HCT116 (cell line): Measurements from ENCODE around the gene TYW3.

Source experiments
- EZH2 ChIP-seq: fragments of 200-600 bp; sonication (generic); IDR thresholded peaks from 2 replicates; pipeline ENCODE4 v1.6.1; 2017; ENCODE audit warnings: antibody characterized with exemption, mixed run types
- EZH2phosphoT487 ChIP-seq: fragments of 200-600 bp; IDR thresholded peaks from 2 replicates; pipeline ENCODE4 v1.6.1; 2018; ENCODE audit warnings: antibody characterized with exemption, borderline replicate concordance
- JUND ChIP-seq: IDR thresholded peaks from 2 replicates; pipeline ENCODE4 v1.6.1; 2012
- POLR2A ChIP-seq: IDR thresholded peaks from 2 replicates; pipeline ENCODE4 v1.7.0; 2011; ENCODE audit warnings: borderline replicate concordance; ENCODE audit not compliant: insufficient read depth, insufficient read length; ENCODE audit errors: extremely low read depth
- RAD21 ChIP-seq: IDR thresholded peaks from 2 replicates; pipeline ENCODE4 v1.6.1; 2012; ENCODE audit warnings: low read depth, mild to moderate bottlenecking
- SP1 ChIP-seq: IDR thresholded peaks from 2 replicates; pipeline ENCODE4 v1.6.1; 2012; ENCODE audit warnings: low read depth
- SRF ChIP-seq: IDR thresholded peaks from 2 replicates; pipeline ENCODE4 v1.6.1; 2012; ENCODE audit warnings: low read depth
- TF ChIP-seq, protein P1 (sequence below), 3 experiments: fragments of 200-600 bp in 1 of 3; sonication (generic) in 1 of 3; IDR thresholded peaks in 2 of 3; conservative IDR thresholded peaks in 1 of 3; 2 replicates each; pipeline ENCODE4 v1.5.1; 2012 to 2017; ENCODE audit warnings: low read depth in 2 of 3, low read length in 2 of 3, antibody characterized with exemption in 1 of 3, borderline replicate concordance in 1 of 3, control low read depth in 1 of 3, mild to moderate bottlenecking in 1 of 3, mixed read lengths in 1 of 3, mixed run types in 1 of 3, moderate library complexity in 1 of 3; ENCODE audit not compliant: insufficient read depth in 1 of 3
- TF ChIP-seq, protein P2 (sequence below): IDR thresholded peaks from 2 replicates; pipeline ENCODE4 v1.6.1; 2012; ENCODE audit warnings: low read depth

DNA sequence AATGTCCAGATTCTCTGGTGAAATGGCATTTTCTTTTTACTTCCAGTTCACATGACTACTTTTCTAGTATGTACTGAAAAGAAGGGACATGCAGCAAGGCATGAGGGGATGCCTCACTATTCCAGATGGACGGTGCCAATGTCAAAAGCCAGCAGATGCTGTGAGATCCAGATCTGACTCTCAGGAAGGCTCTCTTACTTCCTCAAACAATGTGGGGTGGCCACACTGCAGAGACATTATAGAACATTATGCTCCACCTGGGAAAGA, 17.8 kb upstream of the TYW3 start:
- TF ChIP-seq, protein P1, sequence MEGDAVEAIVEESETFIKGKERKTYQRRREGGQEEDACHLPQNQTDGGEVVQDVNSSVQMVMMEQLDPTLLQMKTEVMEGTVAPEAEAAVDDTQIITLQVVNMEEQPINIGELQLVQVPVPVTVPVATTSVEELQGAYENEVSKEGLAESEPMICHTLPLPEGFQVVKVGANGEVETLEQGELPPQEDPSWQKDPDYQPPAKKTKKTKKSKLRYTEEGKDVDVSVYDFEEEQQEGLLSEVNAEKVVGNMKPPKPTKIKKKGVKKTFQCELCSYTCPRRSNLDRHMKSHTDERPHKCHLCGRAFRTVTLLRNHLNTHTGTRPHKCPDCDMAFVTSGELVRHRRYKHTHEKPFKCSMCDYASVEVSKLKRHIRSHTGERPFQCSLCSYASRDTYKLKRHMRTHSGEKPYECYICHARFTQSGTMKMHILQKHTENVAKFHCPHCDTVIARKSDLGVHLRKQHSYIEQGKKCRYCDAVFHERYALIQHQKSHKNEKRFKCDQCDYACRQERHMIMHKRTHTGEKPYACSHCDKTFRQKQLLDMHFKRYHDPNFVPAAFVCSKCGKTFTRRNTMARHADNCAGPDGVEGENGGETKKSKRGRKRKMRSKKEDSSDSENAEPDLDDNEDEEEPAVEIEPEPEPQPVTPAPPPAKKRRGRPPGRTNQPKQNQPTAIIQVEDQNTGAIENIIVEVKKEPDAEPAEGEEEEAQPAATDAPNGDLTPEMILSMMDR (IDR thresholded peaks at IDR 0.05 in 2 of 3, conservative IDR thresholded peaks at IDR 0.05 in 1 of 3; ENCODE audit: borderline replicate concordance in 1 of 3, insufficient read depth in 1 of 3, low read depth in 2 of 3, low read length in 2 of 3) = no peak
- TF ChIP-seq EZH2 (no peak), SP1 (no peak), JUND (no peak), SRF (no peak), EZH2phosphoT487 (no peak), RAD21 (no peak), POLR2A (no peak)
- TF ChIP-seq, protein P2, sequence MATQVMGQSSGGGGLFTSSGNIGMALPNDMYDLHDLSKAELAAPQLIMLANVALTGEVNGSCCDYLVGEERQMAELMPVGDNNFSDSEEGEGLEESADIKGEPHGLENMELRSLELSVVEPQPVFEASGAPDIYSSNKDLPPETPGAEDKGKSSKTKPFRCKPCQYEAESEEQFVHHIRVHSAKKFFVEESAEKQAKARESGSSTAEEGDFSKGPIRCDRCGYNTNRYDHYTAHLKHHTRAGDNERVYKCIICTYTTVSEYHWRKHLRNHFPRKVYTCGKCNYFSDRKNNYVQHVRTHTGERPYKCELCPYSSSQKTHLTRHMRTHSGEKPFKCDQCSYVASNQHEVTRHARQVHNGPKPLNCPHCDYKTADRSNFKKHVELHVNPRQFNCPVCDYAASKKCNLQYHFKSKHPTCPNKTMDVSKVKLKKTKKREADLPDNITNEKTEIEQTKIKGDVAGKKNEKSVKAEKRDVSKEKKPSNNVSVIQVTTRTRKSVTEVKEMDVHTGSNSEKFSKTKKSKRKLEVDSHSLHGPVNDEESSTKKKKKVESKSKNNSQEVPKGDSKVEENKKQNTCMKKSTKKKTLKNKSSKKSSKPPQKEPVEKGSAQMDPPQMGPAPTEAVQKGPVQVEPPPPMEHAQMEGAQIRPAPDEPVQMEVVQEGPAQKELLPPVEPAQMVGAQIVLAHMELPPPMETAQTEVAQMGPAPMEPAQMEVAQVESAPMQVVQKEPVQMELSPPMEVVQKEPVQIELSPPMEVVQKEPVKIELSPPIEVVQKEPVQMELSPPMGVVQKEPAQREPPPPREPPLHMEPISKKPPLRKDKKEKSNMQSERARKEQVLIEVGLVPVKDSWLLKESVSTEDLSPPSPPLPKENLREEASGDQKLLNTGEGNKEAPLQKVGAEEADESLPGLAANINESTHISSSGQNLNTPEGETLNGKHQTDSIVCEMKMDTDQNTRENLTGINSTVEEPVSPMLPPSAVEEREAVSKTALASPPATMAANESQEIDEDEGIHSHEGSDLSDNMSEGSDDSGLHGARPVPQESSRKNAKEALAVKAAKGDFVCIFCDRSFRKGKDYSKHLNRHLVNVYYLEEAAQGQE = no peak
